Astrocyte of the spinal cord (primary cell): ENCODE results near the gene VWA8.

ENCODE experiments used
- DNase-seq: peaks from one replicate; pipeline ENCODE4 v3.0.0; 2011; ENCODE audit warnings: low read depth, low spot score
- H3K4me3 ChIP-seq: 2 replicates; pipeline ENCODE4 v1.5.1; 2011; ENCODE audit warnings: low read depth, mild to moderate bottlenecking, low read length, moderate library complexity
- CTCF ChIP-seq: IDR thresholded peaks from 2 replicates; pipeline ENCODE4 v1.5.1; 2012; ENCODE audit warnings: low read depth, mild to moderate bottlenecking, low read length, inconsistent platforms
- in situ Hi-C: cut with HindIII; loops from 2 replicates; pipeline ENCODE4 v1.10.0; 2017; ENCODE audit warnings: low sequenced_read_pairs

VWA8 gene

GRCh38 chr13:41554626-41555386 lies 406.1 kb downstream of the VWA8 start:
- DNase-seq: no peak
- TF ChIP-seq CTCF: no peak
- no peak overlapping the region for H3K4me3 ChIP-seq
- in situ Hi-C loops: no loop called here

GRCh38 chr13:41554180-41554579 lies 406.7 kb downstream of the VWA8 start:
- no peak for TF ChIP-seq CTCF
- DNase-seq: no peak
- H3K4me3 ChIP-seq: no peak overlapping the region
- in situ Hi-C loops: no loop called here

GRCh38 chr13:41552031-41552430 lies 408.9 kb downstream of the VWA8 start:
- H3K4me3 ChIP-seq: no peak overlapping the region
- in situ Hi-C loops: no loop called here
- no peak for DNase-seq
- no peak for TF ChIP-seq CTCF

- no peak for DNase-seq
- no peak overlapping the region for H3K4me3 ChIP-seq
- in situ Hi-C loops: no loop called here
- TF ChIP-seq CTCF: no peak
Observed at GRCh38 chr13:41550276-41550675, 410.6 kb downstream of the VWA8 start.

- no peak overlapping the region for H3K4me3 ChIP-seq
- in situ Hi-C loops: no loop called here
- no peak for TF ChIP-seq CTCF
- DNase-seq: no peak
Observed at GRCh38 chr13:41549491-41549890, 411.4 kb downstream of the VWA8 start.

GRCh38 chr13:41548910-41549309 lies 412.0 kb downstream of the VWA8 start:
- no peak for DNase-seq
- in situ Hi-C loops: no loop called here
- no peak overlapping the region for H3K4me3 ChIP-seq
- no peak for TF ChIP-seq CTCF
